BJ (cell line): ENCODE data around the gene NRAS. TPM values are rescaled to one million over a fixed set of nuclear protein-coding genes. Genes with fewer than 3 reads are reported as not detected.

Experiments used
- CTCF ChIA-PET: fragments of 350-600 bp; formaldehyde crosslinking; extraction: SDS; loops from one replicate; lab custom pipeline; 2021; ENCODE audit warnings: antibody characterized with exemption, inconsistent platforms; lab: Yijun Ruan, JAX
- POLR2A ChIA-PET: fragments of 300-600 bp; sonication (Branson Sonifier 250); formaldehyde crosslinking; extraction: SDS; loops from one replicate; lab custom pipeline; 2021; ENCODE audit warnings: antibody characterized with exemption; lab: Charles Lee
- DNase-seq: peaks from one replicate; pipeline ENCODE4 v3.0.0-alpha.2; 2011; ENCODE audit warnings: low read depth
- H3K27me3 ChIP-seq: 2 replicates; pipeline ENCODE4 v1.6.0; 2011; ENCODE audit warnings: low read length; ENCODE audit not compliant: control insufficient read depth, insufficient read depth
- H3K36me3 ChIP-seq: 2 replicates; pipeline ENCODE4 v1.5.1; 2011; ENCODE audit warnings: low read length; ENCODE audit not compliant: control insufficient read depth, insufficient read depth
- H3K4me3 ChIP-seq: 2 replicates; pipeline ENCODE4 v1.5.1; 2011; ENCODE audit warnings: low read depth, mild to moderate bottlenecking, control low read depth, low read length
- CTCF ChIP-seq: IDR thresholded peaks from 2 replicates; pipeline ENCODE4 v1.5.1; 2011; ENCODE audit warnings: low read depth, mild to moderate bottlenecking, control low read depth, inconsistent platforms, low read length, moderate library complexity; ENCODE audit not compliant: insufficient read depth
- polyA plus RNA-seq: library from polyadenylated mRNA; depleted of rRNA; stranded (reverse); fragments of >200 nt; gene quantifications from 2 replicates; pipeline ENCODE4 v1.2.3, GENCODE V29; 2011

Gene NRAS
- polyA plus RNA-seq, 1 experiment = 19.1 TPM

GRCh38 chr1:114695430-114696058 is 21.0 kb downstream of the NRAS start, which contains the start of gene AMPD1:
TSS of gene AMPD1 (minus strand) at chr1:114695546. CDS start at chr1:114695471, 75 bp downstream.
- DNase-seq = no peak
- no peak within 1 kb of the TSS for H3K4me3 ChIP-seq
- peaks cover 2% of the 10 kb centered on the region for H3K27me3 ChIP-seq
- ChIA-PET POLR2A (no interaction called here), CTCF (interaction anchor here (1.0 kb wide), 1 partner anchor 25 kb away, joined by 3 read pairs; the partner anchor contains the start of gene DENND2C)
- no peaks in the 10 kb centered on the region for H3K36me3 ChIP-seq
- no peak for TF ChIP-seq CTCF

- Histone ChIP-seq H3K4me3 (no peak overlapping the region), H3K27me3 (peaks cover 2% of the 10 kb centered on the region), H3K36me3 (no peaks in the 10 kb centered on the region)
- CTCF ChIA-PET = interaction anchor here (1.0 kb wide), 1 partner anchor 24 kb away, joined by 3 read pairs; the partner anchor contains the start of gene DENND2C
- no peak for DNase-seq
- TF ChIP-seq CTCF = no peak
- POLR2A ChIA-PET = no interaction called here
Observed at GRCh38 chr1:114694540-114695310, 21.8 kb downstream of the NRAS start.

GRCh38 chr1:114692947-114693346 is 23.6 kb downstream of the NRAS start:
- POLR2A ChIA-PET = no interaction called here
- Histone ChIP-seq H3K4me3 (no peak overlapping the region), H3K36me3 (no peaks in the 10 kb centered on the region), H3K27me3 (peaks cover 2% of the 10 kb centered on the region)
- CTCF ChIA-PET = interaction anchor here (0.7 to 1.3 kb wide), 3 partner anchors 8 to 26 kb away, joined by 3 read pairs; no protein-coding TSS in a partner anchor
- DNase-seq = no peak
- TF ChIP-seq CTCF = no peak

GRCh38 chr1:114691061-114691460 is 25.5 kb downstream of the NRAS start:
- H3K4me3 ChIP-seq = no peak overlapping the region
- no peaks in the 10 kb centered on the region for H3K36me3 ChIP-seq
- no peak for TF ChIP-seq CTCF
- ChIA-PET POLR2A (no interaction called here), CTCF (interaction anchor here (0.8 kb wide), 1 partner anchor 21 kb away, joined by 4 read pairs; the partner anchor contains the start of gene DENND2C)
- H3K27me3 ChIP-seq = 0 out of 2 replicates have a peak, but pooled peaks cover 2% of the 10 kb centered on the region
- no peak for DNase-seq

- no peak overlapping the region for H3K4me3 ChIP-seq
- 0 out of 2 replicates have a peak, but pooled peaks cover 2% of the 10 kb centered on the region for H3K27me3 ChIP-seq
- ChIA-PET CTCF (no interaction called here), POLR2A (no interaction called here)
- no peak for TF ChIP-seq CTCF
- DNase-seq = no peak
- no peaks in the 10 kb centered on the region for H3K36me3 ChIP-seq
Observed at GRCh38 chr1:114690148-114690547, 26.4 kb downstream of the NRAS start.
